ENCODE measurements around the gene HNRNPU. TPM values are rescaled to one million over a fixed set of nuclear protein-coding genes. Genes with fewer than 3 reads are reported as not detected.

Gene HNRNPU
- total and polyA plus RNA-seq, 11 donors = 85.6 to 218 (median 167) TPM

DNA sequence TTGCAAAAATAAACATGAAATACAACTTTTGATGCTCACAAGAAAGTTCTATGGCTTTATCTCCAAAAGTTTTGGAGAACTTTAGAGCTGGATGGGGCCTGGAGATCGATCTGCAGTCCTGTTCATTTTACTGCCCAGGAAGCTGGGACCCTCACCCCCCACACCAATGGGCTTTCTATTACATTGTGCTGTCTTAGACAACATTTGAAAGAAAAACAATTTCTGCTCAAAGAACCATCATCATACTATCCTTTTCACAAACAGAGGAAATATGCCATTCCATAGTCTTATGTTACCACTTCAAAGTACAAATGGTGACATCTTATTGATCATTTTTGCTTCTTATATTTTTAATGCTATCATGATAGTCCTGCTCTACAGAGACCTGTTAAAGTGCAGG is 2.0 kb upstream of the HNRNPU start:
- no peak for DNase-seq
- H3K4me3 ChIP-seq = no peak overlapping the region
- intact Hi-C loops (cut with DNase I) = loop anchor here in 6 of 10 donors (5.0 to 10.0 kb wide), 4 partner anchors 51 to 412 kb away; partner anchors contain the start of genes ADSS2 (in 1 of the 6) and DESI2 (in 1 of the 6)
- H3K27me3 ChIP-seq = no peaks in the 10 kb centered on the region
- H3K9me3 ChIP-seq = no peaks in the 10 kb centered on the region
- H3K4me1 ChIP-seq = peaks cover 0 to 28% (median 21%) of the 10 kb centered on the region in 12 donors
- no peak for TF ChIP-seq POLR2A (IDR thresholded peaks at IDR 0.05)
- TF ChIP-seq, protein P1, sequence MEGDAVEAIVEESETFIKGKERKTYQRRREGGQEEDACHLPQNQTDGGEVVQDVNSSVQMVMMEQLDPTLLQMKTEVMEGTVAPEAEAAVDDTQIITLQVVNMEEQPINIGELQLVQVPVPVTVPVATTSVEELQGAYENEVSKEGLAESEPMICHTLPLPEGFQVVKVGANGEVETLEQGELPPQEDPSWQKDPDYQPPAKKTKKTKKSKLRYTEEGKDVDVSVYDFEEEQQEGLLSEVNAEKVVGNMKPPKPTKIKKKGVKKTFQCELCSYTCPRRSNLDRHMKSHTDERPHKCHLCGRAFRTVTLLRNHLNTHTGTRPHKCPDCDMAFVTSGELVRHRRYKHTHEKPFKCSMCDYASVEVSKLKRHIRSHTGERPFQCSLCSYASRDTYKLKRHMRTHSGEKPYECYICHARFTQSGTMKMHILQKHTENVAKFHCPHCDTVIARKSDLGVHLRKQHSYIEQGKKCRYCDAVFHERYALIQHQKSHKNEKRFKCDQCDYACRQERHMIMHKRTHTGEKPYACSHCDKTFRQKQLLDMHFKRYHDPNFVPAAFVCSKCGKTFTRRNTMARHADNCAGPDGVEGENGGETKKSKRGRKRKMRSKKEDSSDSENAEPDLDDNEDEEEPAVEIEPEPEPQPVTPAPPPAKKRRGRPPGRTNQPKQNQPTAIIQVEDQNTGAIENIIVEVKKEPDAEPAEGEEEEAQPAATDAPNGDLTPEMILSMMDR (IDR thresholded peaks at IDR 0.05) = no peak
- H3K36me3 ChIP-seq = peaks cover 0 to 8% (median 4%) of the 10 kb centered on the region in 9 donors
- peak overlapping the region in 11 of 12 donors; percentile 94 to 100 (median 100) for H3K27ac ChIP-seq
- no peak for ATAC-seq
- WGBS, 4 donors = 75 to 89% (median 78%) methylated on average over 1 of the region's 1 CpG

DNA sequence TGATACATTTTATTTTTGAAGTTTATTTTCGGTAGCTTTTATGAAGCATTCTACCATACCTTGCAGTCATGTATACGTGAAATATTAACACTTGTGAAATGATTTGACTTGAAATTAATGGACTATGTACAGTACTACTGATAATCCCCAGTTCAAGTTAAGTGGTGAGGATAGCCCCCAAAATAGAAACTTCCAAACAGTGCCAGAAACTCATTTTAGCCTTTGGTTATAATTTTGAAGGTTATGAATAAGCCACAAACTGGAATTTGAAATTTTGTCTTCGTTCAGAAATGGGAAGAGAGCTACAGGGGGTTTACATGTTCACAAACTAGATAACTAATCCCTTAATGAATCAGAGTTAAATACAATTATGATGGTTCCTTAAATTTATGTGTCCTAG is 1.5 kb upstream of the HNRNPU start:
- Histone ChIP-seq H3K27me3 (no peaks in the 10 kb centered on the region), H3K9me3 (no peaks in the 10 kb centered on the region), H3K4me3 (no peak overlapping the region), H3K27ac (peak overlapping the region in 11 of 12 donors; percentile 94 to 100 (median 100)), H3K4me1 (peaks cover 0 to 33% (median 26%) of the 10 kb centered on the region in 12 donors), H3K36me3 (peaks cover 0 to 14% (median 9%) of the 10 kb centered on the region in 9 donors)
- TF ChIP-seq POLR2A (IDR thresholded peaks at IDR 0.05) = no peak
- TF ChIP-seq, protein P1 (IDR thresholded peaks at IDR 0.05) = no peak
- ATAC-seq (no peak), DNase-seq (no peak)
- intact Hi-C loops (cut with DNase I) = loop anchor here (2.0 to 10.0 kb wide), 7 partner anchors 31 to 411 kb away; partner anchors contain the start of genes COX20 (in 5 of the 10), ADSS2 (in 1 of the 10) and DESI2 (in 1 of the 10)
- WGBS, 4 donors = 58 to 68% (median 64%) methylated on average over 3 of the region's 3 CpGs

DNA sequence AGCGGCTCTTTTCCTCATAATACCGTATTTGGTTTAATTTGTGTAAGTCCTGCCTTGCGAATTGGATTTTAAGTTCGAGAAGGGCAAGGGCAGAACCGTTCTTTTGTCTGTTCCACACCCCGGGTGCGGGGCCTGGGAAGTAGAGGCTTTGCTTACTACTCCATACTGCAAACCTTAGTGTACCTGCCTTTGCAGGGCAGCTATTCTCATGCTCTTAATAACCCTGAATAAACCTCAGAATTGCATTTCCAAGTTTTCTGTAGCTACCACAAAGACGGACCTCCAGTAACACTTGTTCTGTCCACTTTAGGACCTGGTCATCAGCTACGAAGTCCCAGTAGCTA is 657 bp upstream of the HNRNPU start:
- TF ChIP-seq, protein P1 (IDR thresholded peaks at IDR 0.05) = no peak
- TF ChIP-seq POLR2A (IDR thresholded peaks at IDR 0.05) = no peak
- H3K4me1 ChIP-seq = peaks cover 5 to 42% (median 34%) of the 10 kb centered on the region in 12 donors
- 12 to 17% (median 15%) methylated on average over 9 of the region's 9 CpGs for WGBS, 4 donors
- H3K4me3 ChIP-seq = peak overlapping the region; percentile 88 to 100 (median 96)
- peak overlapping the region; percentile 94 to 100 (median 100) for H3K27ac ChIP-seq
- H3K36me3 ChIP-seq = peaks cover 0 to 22% (median 17%) of the 10 kb centered on the region in 9 donors
- H3K27me3 ChIP-seq = no peaks in the 10 kb centered on the region
- no peaks in the 10 kb centered on the region for H3K9me3 ChIP-seq
- ATAC-seq (no peak), DNase-seq (peak in 4 of 5 donors; percentile 27 to 49 (median 38))
- intact Hi-C loops (cut with DNase I) = loop anchor here (2.0 to 10.0 kb wide), 7 partner anchors 30 to 410 kb away; partner anchors contain the start of genes COX20 (in 5 of the 10), ADSS2 (in 1 of the 10) and DESI2 (in 1 of the 10)

DNA sequence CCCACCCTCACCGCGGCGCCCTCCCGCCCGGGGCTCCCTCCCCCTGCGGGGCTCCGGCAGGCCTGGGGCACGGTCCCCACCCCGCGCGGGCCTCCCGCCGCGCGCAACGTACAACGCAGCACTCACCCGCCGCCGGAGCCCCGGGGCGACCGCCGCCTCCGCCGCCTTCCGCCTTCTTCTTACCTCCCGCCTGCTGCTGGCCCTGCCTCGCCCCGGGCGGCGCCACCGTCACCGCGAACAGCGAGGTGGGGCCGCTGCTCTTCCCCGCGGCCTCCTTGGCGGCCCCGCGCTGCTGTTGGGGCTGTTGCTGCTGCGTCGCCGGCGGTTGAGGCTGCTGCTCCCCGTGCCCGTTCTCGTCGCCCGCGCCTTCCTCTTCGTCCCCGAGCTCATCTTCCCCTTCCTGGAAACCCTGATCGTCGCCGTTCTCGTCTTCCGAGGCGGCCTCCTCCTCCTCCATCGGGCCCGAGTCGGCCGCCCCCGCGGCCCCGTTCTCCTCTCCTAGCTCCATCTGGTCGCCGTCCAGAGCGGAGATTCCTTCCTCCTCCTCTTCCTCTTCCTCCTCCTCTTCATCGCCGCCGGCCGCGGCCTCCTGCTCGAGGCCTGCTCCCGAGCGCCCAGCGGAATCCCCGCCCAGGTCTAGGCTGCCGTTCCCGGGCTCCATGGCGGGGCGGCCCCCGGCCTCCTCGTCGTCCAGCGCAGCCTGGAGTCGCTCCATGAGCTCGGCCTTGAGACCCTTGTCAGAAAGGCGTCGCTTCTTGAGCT is 671 bp downstream of the HNRNPU start:
- H3K4me3 ChIP-seq = peak overlapping the region; percentile 88 to 100 (median 96)
- 0 to 1% (median 0%) methylated on average over 49 to 92 of the region's 92 CpGs for WGBS, 4 donors
- DNase-seq (peak; percentile 46 to 78 (median 52)), ATAC-seq (peak in 2 of 4 donors; percentile 5 to 8)
- intact Hi-C loops (cut with DNase I) = loop anchor here (1.0 to 10.0 kb wide), 14 partner anchors 28 to 411 kb away; partner anchors contain the start of genes COX20 (in 7 of the 10), ADSS2 (in 2 of the 10) and DESI2 (in 1 of the 10)
- peak overlapping the region; percentile 94 to 100 (median 100) for H3K27ac ChIP-seq
- H3K36me3 ChIP-seq = peaks cover 0 to 35% (median 30%) of the 10 kb centered on the region in 9 donors
- H3K9me3 ChIP-seq = no peaks in the 10 kb centered on the region
- H3K4me1 ChIP-seq = peaks cover 5 to 55% (median 48%) of the 10 kb centered on the region in 12 donors
- H3K27me3 ChIP-seq = no peaks in the 10 kb centered on the region
- no peak for TF ChIP-seq POLR2A (IDR thresholded peaks at IDR 0.05)
- TF ChIP-seq, protein P1 (IDR thresholded peaks at IDR 0.05) = no peak
